Stimulated activated CD8-positive, alpha-beta memory T cell treated with anti-CD3 and anti-CD28 coated beads, Interleukin-4, amount 100 ng/mL, for 48 hours (primary cell): ENCODE measurements around the gene MDFIC2.

Source experiments
- DNase-seq: peaks from one replicate; pipeline ENCODE4 v3.0.0-alpha.2; 2020

Gene MDFIC2

DNA sequence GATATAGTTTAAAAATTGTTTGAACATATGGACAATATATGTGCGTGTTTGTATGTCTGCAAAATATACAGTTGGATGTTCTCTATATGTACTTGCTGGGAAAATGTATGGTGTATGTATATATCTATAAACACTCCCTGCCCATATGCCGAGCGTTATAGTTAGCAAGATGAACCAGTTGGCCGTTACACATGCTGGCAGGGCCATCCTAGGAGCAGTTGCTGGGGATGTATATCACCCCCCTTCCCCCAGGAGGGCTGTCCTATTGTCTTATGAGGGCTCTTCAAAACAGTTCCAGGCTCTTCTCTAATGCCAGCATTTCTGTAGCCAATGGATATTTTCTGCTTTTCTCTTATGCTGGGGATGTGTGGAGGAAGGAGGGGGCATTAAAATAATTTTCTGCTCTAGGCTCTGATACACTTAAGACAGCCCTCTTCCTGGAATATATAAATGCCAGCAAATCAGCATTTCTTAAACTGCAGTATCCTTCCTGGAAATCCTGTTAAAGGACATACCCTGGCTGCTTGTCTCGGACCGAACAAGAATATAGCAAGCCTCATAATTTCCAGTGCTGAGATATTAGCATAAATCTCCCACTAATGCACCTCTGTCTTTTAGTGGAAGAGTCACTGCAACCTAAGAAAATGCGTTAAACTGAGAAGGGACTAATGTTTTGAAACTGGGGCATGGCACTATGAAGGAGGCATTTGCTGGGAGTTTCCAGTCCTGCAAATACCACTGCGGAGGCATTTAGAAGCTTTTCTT is 134.4 kb downstream of the MDFIC2 start:
- DNase-seq, result no peak

DNA sequence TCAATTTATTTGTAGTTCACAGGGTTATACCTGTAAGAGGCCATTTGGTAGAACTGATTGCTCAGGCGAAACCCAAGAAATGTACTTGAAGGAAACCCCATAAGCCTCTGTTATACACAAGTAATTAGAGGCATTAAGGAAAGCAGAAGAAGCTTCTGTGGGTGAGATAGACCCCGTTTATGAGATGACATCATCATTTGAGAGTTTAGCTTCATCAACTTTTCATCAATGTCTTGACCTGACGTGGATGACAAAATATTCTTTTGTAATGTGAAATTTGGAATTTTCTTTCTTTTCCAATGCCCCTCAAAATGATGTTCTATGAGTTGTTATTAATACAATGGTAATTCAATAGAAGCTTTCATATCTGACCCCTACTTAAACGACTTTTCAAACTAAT is 136.2 kb downstream of the MDFIC2 start:
- DNase-seq, result no peak

DNA sequence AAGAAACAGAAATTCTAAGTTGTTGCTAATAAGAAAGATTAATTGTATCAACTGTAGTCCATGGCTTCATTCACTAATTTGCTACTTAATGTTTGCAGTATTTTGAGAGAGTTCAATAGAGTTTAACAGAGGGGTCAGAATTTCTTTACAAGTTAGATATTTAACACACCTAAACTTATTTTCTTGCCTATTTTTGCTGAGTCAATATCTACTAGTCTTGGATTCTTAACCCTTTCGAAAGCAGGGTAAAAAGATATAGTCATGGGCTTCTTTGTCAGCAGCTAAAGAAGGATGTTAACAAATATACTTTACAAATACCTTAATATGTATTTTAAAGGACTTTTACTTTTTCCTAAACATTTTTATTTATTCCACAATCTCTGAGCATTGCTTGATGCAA is 155.6 kb downstream of the MDFIC2 start:
- no peak for DNase-seq

DNA sequence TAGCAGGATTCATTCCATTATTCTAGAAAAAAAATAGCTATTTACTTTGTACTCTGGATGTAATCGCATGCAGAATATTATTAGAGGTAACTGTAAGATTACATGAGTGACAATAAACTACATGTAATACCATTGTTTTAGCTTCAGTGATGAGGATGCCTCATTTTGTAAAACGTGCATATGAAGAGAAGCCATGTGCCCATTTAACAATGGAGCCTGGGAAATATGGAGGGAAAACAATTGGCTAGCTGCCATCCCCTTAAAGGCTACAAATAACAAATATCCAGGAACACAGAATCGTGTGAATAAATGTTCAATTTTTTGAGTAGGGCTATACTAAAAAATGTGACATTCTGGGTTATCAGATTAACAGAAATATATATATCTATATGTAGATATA is 161.8 kb downstream of the MDFIC2 start:
- no peak for DNase-seq

DNA sequence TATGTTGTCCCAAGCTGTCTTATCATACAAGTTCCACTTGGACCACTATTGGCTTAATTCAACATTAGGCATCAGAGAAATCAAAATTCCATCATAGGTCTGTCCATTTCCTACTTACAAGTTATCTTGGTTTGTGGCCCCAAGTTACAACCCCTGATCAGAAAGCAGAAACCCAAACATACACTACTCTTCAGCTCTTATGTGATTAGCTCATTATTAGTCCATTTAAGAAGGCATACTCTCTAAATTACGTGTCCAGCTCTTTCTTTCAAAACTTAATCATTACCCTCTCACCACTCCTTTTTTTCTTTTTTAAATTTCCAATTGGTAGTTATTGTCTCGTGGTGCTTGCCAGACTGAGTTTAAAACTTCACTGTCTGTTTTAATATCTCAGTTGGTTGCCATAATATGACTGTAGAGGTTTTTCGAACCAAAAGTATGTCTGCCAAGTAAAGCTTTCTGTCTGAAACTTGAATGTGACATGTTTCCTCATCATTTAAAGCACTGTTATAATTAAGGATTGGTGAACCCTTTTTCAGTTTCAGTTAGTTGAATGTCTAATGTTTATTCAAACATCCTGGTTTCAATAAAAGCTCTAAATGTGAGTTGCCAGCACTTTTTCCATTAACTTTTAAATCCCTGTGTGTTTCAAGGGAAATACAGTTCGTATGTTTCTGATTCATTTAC is 162.6 kb downstream of the MDFIC2 start:
- no peak for DNase-seq
